GM10847 (cell line): ENCODE results near the gene PHC2.

Experiments used
- POLR2A ChIP-seq: IDR thresholded peaks from 2 replicates; pipeline ENCODE4 v1.6.1; 2011; ENCODE audit not compliant: insufficient read length; ENCODE audit errors: extremely low read depth

The PHC2 gene

DNA sequence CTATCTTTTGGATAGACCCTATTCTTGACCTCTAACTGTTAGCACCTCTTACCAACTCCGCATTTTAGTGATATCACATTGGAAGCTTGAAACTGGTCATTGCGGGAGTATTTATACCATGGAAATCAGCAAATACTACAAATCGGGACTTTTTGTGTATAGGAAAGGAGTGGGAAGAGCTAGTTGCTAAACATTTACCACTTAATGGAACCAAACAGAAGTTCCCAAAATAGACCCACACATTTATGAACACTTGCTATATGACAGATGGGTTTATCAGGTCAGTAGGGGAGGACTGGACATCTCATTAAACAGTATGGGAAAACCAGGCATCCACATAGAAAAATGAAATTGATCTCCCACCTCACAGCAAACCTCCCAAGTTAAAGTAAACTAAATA lies 29.4 kb downstream of the PHC2 start:
- no peak for TF ChIP-seq POLR2A

DNA sequence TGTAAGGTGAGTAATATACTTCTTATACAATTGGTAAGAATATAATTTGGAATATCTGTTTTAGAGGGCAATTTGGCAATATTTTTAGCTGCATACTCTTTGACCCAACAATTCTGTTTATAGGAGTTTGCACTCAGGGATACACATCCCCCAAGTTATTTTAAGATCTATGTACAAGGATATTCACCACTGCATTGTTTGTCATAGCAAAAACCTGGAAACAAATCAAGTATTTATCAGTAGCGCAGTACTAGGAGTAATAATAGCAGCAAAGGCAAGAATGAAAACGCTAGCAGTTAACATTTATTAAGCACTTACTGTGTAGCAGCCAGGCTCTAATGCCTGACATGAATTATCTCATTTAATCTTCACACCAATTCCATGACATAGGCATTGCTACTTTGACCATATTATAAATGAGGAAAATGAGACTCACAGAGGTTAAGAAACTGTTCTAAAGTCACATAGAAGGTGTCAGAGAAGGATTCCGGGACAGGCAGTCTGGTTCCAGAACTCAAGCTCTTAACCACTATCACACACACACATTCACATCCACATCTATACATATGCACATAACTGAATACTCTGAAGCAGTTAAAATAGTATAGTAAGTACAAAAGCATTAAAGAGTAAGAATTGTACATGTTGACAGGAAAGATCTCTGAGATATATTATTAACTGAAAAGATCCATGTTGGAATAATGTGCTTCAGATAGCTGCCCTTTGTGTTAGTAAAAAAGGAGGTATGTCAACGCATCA lies 30.6 kb downstream of the PHC2 start:
- TF ChIP-seq POLR2A, result no peak

DNA sequence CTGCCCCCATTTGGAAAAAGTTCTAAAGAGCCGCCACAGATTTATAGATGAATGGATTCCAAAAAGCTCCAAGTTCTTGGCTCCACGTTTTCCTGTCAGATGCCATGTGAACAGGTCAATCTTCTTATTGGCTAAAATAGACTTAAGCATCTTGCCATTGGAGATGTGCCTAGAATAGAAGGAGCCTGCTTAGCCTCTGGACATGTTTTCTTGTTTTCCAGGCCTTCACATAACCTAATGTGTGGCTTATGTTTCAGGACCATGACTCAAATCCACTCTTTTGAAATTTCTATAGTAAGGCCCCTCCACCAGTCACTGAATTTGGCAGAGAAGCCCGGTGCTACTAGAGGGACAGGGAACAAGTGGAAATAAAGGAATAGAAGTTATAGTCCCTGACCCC lies 31.5 kb downstream of the PHC2 start:
- TF ChIP-seq POLR2A, result no peak

DNA sequence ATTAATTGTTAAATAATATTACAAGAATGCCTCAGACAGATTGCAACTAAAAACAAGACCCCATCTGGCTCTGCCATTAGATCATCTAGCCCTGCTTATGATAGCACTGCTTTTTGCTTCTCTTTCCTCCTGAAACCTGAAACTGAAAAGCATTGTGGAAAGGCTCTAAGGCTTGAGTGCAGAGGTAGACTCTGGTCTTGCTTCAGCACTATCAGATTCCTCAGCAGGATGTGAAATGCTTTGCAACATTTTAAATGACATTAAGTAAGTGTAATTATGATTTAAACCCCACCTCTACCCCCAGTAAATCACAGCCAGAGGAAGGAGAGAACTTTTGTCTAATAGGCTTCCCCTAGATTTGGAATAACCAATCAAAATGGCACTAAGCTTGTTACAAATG lies 32.9 kb downstream of the PHC2 start:
- no peak for TF ChIP-seq POLR2A

DNA sequence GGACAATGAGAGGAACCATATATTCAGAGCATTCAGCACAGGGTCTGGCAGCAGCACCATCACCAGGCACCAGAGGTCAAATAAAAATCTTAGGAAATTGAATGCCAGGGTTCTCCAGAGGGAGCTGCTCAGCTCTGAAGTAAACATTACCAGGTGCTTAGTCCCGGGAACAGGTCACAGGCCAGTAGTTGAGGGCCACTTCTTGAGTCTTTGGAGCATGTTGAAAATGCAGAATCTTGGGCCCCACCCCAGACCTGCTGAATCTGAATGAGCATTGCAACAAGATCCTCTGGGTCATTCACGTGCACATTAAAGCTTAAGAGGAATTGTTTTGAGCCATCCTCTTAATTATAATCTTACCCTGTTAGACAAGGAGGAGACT lies 33.8 kb downstream of the PHC2 start:
- no peak for TF ChIP-seq POLR2A

DNA sequence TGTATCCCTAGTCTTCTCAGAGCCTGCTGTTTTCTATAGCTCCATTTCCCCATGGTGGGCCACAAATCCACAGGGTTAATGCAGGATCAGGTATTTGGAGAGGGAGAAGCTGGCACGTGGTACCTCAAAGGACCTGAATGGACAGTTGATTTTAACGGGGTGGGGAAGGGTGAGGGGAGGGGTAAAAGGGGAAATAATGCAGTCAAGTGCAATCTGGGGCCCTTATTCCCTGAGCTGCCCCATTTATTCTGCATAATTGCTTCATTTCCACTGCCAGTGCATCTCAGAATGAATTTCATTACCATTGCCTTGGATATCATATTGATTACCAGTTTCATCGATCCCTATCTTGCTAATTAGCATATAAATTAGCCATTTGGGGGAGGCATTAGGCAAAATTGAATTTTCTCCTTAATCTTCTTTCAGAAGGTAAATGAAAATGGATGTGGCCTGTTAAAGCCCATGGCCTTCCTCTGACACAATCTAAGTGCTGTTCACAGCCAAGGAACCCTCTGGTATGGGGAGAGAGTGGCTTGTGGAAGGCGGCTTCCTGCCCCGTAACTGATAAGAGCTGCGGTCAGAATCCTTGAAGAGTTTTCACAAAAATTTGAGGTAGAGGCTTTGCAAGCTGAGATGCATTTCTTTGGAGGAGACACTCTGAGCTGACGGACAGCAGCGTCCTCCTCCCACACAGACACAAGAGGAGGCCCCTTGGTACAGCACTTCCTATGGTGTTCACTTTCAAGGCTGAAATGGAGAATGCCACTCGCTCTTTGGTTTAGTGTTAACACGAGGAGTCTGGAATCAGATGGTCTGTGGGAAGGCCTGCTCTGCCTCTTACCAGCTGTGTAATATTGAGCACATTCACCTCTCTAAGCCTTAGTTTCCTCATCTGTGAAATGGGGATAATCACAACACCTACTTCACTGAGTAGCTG lies 34.4 kb downstream of the PHC2 start:
- no peak for TF ChIP-seq POLR2A

DNA sequence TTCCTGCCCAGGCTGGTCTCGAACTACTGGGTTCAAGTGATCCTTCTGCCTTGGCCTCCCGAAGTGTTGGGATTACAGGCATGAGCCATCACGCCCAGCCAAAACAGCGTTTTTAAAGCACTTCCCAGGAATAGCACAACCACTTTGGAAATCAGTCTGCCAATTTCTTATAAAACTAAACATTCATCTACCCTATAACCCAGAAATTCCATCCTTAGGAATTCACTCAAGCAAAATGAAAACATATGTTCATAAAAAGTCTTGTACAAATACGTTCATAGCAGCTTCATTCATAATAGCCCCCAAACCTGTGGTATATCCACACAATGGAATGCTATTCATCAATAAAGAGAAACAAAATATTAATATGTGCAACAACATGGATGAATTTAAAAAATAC lies 36.1 kb downstream of the PHC2 start:
- TF ChIP-seq POLR2A, result no peak

DNA sequence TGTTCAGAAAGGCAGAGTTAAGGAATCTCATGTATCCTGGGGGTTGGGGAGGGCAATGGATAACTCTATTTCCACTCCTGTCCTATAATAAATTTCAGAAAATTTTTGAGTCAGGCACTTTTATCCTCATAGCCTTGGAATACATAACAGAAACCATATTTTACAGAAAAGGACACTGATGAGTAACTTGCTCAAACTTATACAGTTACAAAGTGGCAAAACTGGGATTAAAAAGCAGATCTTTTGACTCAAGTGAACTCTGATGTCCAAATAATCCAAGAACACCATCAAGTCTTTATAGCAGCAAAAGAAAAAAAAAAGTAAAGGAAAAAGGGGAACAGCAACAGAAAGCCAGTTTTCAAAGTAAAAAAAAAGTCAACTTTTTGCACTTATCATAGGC lies 36.9 kb downstream of the PHC2 start:
- no peak for TF ChIP-seq POLR2A

DNA sequence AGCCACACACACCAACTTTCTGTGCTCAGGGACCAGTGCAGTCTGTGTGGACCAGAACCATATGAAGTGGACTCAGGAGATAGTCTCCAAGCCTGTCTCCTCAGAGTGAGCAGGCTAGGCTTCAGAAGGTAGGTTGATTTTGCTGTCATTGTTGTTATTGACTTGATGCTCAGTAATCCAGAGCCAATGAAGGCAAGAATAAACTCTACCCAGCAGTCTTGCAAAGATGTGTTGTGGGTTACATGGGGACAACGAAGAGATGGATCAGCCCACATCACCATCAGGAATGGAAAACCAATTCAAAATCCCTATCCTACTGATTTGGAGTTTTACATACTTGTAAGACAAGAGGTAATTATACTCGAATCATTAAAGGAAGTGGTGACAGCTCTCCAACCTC lies 37.4 kb downstream of the PHC2 start:
- no peak for TF ChIP-seq POLR2A

DNA sequence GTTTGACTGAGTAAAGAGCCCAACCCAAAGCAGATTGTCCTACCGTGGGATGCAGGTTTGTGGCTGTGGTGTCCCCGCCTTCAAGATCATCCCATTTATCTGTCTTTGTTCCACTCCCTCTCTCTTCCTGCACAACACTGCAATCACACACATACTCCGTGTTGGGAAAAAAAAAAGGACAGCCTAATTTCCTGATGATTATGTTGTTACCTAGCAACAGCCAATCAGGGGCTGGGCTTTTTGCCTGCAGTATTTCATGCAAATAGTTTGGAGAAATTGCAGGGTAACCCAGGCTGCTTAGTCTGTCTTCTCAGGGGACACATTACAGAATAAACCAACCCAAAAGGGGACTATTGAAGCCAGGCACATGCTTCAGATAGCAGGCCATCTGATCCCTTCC lies 38.3 kb downstream of the PHC2 start:
- TF ChIP-seq POLR2A, result no peak

DNA sequence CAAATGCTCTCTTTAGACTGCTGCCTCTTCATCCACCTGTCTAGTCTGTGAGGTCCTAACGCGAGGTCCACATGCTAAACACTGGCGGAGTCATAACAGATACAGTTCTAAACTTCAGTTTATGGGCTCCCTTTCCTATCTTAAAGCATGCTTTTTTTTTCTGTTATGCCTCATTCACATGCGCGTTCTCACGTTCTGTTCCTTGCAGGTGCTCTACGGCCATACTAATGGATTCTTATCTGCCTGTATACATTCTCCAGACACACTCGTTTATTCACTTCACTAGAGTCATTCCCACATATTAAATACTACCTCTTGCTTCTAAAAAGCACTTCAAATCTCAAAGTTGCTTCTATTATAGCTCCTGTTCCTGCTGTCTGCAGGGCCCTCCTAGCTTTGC lies 38.7 kb downstream of the PHC2 start:
- TF ChIP-seq POLR2A, result no peak

DNA sequence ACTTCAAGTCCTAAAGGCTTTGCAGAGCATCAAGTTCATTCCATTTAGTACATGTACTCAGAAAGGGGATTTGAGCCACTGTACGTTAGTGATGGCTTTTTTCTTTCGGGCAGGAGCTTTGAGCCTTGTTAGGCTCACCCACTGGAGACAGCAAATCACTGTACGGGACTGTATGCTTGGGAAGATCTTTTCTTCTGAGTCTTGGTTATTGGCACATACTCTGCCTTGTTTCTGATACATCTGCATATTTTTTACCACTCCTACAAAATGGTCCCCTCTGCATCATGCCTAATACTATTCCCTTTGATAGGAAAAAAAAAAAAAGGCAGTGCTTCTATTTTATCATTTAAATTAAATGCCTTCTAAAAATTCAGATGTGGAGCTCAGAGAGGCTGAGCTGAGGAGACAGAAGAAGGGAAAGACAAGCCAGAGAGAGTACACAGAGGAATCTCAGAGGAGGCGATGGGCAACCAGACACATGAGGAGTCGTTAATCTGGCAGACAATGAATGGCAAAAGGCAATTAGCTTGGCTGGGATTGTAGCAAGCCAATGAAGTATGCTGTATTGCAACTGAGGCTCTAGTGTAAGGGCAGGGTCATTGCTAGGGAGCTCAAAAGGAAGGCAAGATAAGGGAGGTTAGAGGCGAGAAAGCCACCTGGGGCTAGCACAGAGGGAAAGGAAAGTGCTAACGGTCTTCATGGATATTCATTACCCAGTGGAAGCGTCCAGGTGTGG lies 39.4 kb downstream of the PHC2 start:
- no peak for TF ChIP-seq POLR2A

DNA sequence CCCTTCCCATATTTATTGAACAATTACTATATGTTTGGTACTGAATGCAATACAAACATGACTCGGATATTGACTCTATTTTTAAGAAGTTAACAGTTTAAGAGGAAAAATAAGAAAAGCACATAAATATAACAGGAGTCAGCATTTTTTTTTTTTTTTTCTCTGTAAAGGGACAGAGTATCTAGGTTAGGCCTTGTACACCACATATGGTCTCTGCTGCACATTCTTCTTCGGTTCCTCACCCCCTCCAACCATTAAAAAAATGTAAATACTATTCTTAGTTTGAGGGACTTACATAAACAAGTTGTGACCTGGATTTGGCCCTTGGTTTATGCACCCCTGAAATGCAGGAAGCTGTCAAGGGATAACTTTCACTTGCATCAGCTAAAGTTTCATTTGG lies 40.4 kb downstream of the PHC2 start:
- no peak for TF ChIP-seq POLR2A

DNA sequence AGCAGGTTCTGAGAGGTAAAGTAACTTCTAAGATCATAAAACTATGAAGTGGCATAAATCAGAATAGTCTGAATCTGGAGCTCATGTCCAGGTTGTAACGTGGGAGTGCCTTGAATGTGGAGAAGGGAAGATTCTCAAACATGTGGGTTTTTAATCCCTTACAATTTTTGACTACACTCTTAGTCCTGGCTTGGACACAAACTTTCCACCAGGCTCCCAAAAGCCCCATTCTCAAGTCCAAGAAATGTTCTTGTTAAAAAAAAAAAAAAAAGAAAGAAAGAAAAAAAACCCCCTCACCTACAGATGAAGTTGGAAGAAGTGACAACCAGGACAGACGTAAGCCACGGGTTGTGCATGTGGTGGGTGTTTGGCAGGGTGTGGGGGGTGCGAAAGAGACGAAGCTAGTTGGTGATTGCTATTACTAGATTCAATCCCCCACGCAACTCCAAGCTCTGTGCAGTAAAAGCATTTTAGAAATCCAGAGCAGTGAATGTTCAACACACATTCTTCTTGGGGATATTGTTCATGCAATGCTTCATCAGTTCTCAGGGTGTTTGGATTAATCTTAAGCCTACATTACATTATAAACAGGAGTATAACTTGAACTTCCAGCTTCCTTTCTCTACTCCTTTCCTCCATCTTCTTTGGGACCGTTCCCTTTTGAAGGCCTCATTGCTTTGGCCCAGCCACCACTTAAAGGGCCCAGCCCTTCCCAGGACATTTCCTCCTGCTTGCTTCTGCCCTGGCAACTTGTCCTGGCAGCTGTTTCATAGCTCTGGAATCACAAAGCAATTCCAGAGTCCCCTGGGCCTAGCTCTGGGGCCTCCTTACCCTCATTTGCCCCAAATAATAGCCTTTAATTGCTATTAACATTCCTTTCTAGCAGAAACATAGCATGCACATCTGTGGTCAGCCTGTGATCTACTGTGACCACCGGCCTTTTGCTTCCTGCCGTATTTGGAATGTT lies 41.8 kb downstream of the PHC2 start:
- no peak for TF ChIP-seq POLR2A

DNA sequence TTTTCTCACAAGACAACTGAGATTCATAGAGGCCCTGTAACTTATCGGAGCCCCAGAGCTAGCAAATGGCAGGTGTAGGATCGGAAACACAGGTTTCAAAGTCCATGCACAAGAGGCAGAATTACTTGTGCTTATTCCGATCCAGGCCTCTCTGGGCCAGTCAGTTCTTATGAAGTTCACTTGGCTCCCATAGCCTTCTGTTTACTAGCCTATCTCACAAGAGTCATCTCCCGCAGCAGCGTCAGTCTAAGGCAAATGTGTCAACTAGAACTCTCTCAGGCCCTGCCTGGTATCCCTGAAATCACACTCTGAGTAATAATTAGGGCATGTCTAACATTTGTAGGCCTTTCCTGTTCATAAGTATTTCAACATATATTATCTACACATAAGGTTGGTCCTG lies 43.3 kb downstream of the PHC2 start:
- TF ChIP-seq POLR2A, result no peak

DNA sequence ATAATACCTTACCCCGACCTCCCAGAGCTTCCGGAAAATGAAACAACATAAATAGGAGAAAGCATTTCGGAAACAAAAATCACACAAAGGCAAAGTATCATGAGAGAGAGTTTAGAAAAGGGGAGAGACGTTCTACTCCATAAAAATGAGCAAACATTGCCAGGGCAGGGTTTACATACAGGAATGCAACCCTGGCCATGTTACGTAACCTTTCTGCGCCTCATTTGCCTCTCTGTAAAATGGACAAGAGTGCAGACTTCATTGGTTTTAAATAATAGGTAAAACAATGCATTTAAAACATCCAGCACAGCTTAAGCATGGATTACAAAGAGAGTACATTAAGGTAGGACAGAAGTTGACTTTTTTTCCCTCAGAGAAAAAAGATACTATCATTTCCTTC lies 45.6 kb downstream of the PHC2 start:
- no peak for TF ChIP-seq POLR2A
